Stimulated activated CD8-positive, alpha-beta memory T cell treated with anti-CD3 and anti-CD28 coated beads, Interleukin-15, amount 100 ng/mL, for 24 hours (primary cell): ENCODE results near the gene HLA-C.
"Not testable (repeated sequence)": the region's sequence is repeated elsewhere in the genome, so short reads cannot be mapped to it uniquely, and the experiment has no call there.

Experiments
- DNase-seq: peaks from one replicate; pipeline ENCODE4 v3.0.0-alpha.2; 2020; ENCODE audit warnings: low read depth

The HLA-C gene

GRCh38 chr6:31271641-31272357, at the start of gene HLA-C:
Gene HLA-C (minus strand): TSS chr6:31272092. CDS start chr6:31272071, 21 bp downstream.
- peak; percentile 66 for DNase-seq

DNA sequence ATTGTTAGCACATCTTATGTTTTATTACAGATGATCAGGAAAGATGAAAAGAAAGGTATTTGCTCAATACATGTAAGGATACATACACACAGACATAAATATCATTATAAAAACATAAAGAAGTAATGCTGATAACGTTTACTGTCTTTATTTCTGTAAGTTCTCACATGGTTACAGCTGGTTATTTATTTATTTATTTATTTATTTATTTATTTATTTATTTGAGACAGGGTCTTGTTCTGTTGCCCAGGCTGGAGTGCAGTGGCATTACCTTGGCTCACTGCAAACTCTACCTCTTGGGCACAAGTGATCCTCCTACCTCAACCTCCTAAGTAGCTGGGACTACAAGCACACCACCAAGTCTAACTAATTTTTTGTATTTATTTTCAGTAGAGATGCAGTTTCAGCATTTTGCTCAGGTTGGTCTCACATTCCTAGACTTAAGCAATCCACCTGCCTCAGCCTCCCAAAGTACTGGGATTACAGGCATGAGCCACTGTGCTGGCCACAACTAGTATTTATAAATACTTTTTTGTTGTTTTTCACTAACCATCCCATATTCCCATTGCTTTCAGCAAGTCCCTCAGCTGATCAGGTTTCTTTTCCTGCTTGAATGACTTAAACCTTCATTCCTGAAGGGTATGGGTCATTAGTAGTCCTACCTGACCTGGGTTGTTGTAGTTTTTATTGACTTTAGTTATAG, 49.3 kb upstream of the HLA-C start:
- no peak for DNase-seq

DNA sequence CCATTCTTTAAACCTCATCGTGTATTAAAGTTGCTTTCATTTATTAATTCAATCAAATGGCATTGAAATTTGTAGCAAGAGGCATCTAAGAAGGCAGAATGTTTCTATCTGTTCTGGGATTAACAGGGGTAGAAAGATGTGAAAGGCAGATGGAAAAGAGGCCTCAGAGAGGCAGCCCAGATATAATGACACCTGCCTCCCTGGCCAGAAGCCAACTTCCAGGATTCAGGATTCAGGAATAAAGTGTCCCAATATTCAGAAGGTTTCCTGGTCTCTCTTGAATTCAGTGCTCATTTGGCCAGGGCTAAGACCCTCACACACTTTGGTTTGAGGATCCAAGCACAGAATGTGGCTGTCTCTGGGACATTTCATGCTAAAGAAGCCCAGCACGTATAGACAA, 45.1 kb upstream of the HLA-C start:
- DNase-seq, result no peak

DNA sequence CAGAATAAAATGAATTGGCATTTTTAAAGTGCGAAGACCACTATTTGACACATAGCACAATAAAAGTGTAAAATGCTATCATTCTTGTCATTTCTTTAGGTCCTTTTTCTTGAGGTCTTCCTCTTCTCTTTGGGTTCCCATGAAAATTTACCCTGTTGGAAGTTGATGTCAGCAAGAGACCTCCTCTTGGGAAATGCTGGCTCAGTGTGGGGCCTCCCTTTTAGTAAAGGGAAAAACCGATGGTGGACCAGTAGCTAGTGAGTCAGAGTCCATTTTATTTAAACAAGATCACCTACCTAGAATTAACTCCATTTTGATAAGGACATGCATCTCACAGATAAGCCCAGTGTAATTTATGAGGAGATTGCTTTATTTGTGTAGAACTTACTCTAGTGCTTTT, 37.7 kb upstream of the HLA-C start:
- no peak for DNase-seq

- no peak for DNase-seq
Observed at GRCh38 chr6:31308845-31309175, 36.9 kb upstream of the HLA-C start.

GRCh38 chr6:31308050-31308844, 36.4 kb upstream of the HLA-C start:
- DNase-seq, result no peak

DNA sequence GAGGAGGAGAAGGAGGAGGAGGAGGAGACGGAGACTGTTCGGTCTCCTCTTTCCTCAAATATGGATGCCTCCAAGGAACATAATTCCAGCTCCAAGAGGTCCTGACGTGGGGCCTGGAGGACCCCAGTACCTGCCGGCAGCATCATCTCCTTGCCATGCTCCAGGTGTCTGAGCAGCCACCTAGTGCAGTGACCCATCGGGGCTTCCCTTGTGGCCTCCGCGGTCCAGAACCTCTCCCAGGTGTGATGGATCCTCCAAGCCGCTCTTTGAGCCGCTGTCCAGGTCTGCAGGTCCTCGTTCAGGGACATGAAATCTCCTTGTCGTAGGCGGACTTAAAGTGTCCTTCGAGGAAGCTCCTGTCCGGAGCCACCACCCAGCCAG, 35.8 kb upstream of the HLA-C start:
- no peak for DNase-seq

GRCh38 chr6:31305703-31306219, 33.9 kb upstream of the HLA-C start:
- DNase-seq, result no peak

GRCh38 chr6:31304683-31305082, 32.8 kb upstream of the HLA-C start:
- DNase-seq, result no peak

- DNase-seq, result no peak
Observed at GRCh38 chr6:31300797-31301196, 28.9 kb upstream of the HLA-C start.

DNA sequence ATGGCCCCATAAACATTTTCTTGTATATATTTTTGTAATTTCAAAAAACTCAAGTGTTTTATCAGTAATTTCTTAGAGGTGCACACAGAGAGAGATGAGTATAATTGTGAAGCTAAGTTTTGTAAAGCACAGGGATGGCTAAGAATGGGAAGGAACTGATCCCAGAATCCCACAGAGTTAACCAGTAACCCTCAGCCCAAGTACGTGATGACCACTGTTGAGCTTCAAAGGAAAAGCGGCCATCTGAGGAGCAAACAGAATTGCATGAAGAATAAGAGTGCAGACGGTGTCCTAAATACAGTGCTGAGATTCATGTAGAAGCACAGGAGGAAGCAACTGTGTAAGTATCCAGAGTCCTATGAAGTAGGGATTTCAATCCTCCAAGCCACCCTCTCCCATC, 28.1 kb upstream of the HLA-C start:
- DNase-seq, result no peak

- DNase-seq, result no peak
Observed at GRCh38 chr6:31299511-31299910, 27.6 kb upstream of the HLA-C start.

GRCh38 chr6:31294056-31294455, 22.2 kb upstream of the HLA-C start:
- DNase-seq, result no peak

DNA sequence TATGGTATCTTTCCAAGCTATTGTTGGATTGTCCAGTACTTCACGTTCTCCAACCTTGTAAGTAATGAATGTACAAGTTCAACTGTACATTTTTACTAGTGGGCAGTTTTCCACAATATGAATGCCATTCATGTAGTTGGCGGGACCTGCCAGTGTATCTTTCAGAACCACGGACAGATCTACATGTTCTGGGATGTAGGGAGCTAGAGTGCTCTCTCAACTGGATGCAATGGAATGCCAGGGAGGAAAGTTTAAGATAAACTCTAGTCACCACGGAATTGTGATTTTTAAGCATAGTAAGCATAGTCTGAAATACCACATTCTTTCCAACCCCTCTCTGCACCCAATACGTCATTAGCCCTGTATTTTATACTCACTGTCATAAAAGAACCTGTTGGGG, 21.5 kb upstream of the HLA-C start:
- DNase-seq, result no peak

DNA sequence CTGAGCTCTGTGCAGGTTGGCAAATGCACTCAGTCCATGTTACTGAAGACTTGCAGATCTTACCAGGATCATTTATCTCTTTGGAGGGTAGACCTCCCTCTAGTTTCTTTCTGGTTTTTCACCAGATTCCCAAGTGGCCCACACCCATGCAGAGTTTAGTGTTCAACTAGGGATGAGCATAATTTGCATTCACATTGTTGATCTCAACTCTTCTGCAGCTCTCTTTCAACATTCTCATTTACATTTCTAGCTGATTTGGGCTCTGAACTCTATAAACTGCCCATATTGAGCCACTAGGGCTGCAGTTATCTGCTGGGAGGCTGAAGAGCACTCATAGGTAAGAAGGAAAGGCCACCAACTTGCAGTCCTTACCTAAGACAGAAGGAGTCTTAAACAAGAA, 17.9 kb upstream of the HLA-C start:
- DNase-seq, result no peak

DNA sequence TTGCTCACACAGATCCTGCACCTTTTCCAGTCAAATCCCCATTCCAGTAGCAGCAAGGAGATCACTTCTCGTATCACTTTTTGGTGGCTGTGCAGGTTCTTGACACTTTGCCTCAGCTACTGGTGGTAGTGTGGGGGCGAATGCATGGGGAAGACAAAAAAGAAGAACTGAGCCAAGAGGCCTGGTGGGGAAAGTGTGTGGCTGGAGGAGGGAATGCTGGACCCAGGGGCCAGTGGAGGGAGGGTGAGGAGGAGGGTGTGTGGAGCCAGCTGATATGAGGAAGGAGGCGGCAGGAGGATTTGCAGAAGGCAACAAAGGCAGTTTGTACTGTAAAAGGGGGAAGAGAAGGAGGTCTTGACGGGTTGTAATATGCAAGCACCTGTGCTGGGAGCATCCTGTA, 15.7 kb upstream of the HLA-C start:
- no peak for DNase-seq

DNA sequence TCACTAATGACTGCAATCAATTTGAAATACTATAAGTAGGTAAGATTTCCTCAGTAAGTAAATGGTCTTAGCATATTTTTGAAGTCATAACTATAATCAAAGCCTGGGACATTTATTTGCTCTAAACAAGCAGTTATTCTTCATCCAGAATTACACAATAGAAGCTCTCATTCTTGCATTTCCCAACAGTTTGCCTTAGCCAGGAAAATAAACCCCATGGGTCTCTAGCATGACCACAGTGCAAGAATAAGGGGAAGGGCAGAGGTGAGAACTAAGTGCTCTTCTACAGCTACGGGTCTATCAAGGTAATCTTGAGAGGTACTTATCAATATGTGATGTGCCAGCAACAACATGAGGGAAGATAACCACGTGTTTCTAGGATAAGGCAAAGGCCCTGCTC, 14.1 kb upstream of the HLA-C start:
- no peak for DNase-seq

DNA sequence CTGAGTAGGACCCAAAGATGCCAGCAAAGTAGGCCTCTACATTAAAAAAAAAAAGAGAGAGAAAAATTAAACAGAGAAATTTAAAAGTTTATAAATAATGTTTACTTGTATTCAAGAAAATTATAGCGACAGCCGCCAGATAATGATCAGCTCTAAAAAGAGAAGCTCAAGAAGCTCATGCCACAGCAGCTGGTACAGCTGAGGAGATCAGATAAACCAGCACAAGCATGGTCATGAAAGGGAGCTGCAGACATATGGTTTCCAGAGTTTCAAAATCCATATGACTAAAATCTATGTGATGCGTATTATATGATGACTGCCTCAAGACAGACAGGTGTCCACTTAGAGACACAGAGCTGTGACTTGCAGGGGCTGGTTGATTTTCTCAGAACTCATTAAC, 13.6 kb upstream of the HLA-C start:
- DNase-seq, result no peak

DNA sequence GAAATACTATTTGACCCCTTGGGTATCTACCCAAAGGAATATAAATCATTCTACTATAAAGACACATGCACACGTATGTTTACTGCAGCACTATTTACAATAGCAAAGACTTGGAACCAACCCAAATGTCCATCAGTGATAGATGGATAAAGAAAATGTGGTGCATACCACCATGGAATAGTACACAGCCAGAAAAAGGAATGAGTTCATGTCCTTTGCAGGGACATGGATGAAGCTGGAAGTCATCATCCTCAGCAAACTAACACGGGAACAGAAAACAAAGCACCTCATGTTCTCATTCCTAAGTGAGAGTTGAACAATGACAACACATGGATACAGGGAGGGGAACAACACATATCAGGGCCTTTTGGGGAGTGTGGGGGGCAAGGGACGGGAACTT, 7.8 kb upstream of the HLA-C start:
- not testable (repeated sequence) for DNase-seq

DNA sequence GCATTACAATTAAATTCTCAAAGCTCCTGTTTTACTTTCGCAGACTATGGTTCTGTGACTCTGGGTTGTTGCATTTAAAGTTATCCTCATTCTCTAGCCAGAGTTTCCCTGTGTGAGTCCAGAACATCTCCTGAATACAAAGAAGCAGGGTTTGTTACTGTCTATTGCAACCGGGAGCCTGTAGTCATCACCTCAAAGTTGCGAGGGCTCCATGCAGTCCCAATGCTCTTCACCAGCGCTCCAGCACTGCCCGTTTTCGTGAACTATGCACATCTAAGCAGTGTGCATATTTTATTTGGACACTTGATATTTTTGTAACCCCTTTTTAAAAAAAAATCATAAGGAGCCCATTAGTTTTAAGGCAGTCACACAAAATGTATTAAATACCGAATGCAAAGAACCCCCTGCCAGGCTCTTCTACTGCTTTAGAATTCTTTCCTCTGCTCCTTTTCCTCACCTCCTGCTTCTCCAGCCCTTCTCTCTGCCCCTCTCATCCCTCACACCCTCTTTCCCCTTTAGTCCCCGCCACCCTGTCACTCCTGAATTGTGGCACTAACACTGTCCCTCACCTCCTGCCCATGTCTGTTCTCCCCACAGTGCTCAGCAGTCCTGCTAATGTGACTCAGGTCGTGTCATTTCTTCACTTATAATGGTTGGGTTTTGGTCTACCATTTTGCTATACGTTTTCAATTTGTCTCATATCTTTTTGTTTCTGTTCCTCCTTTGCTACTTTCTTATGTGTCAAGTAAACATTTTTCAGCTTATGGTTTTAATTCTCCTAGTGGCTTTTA, 1.1 kb upstream of the HLA-C start:
- DNase-seq, result no peak

- DNase-seq, result no peak
Observed at GRCh38 chr6:31272436-31272835, 544 bp upstream of the HLA-C start.
